ACC112 (cell line): Measurements from ENCODE around the gene MKKS.

Experiments
- H2AFZ ChIP-seq: fragments of 200-600 bp; sonication (generic); one replicate; pipeline ENCODE4 v1.6.0; 2017; ENCODE audit warnings: antibody characterized with exemption, low read length; ENCODE audit not compliant: unreplicated experiment
- H3K27ac ChIP-seq: fragments of 200-600 bp; sonication (generic); 2 replicates; pipeline ENCODE4 v1.5.1; 2014; ENCODE audit warnings: low read depth, mild to moderate bottlenecking, antibody characterized with exemption, low read length, moderate library complexity
- H3K27me3 ChIP-seq: fragments of 200-600 bp; sonication (generic); 2 replicates; pipeline ENCODE4 v1.6.1; 2014; ENCODE audit warnings: mild to moderate bottlenecking, antibody characterized with exemption, low read length, moderate library complexity, mixed read lengths; ENCODE audit not compliant: insufficient read depth
- H3K36me3 ChIP-seq: fragments of 200-600 bp; sonication (generic); 2 replicates; pipeline ENCODE4 v1.6.1; 2016; ENCODE audit warnings: mild to moderate bottlenecking, antibody characterized with exemption, low read length, moderate library complexity, mixed read lengths; ENCODE audit not compliant: insufficient read depth
- H3K4me1 ChIP-seq: fragments of 200-600 bp; sonication (generic); one replicate; pipeline ENCODE4 v1.6.1; 2016; ENCODE audit warnings: low read length, mixed read lengths; ENCODE audit not compliant: insufficient read depth, unreplicated experiment, control insufficient read depth
- H3K4me3 ChIP-seq: fragments of 200-600 bp; sonication (generic); 2 replicates; pipeline ENCODE4 v1.5.1; 2014; ENCODE audit warnings: mild to moderate bottlenecking, low read depth, low read length
- H3K79me2 ChIP-seq: fragments of 200-600 bp; sonication (generic); one replicate; pipeline ENCODE4 v1.6.0; 2016; ENCODE audit warnings: low read length; ENCODE audit not compliant: control insufficient read depth, unreplicated experiment, insufficient read depth

The MKKS gene

DNA sequence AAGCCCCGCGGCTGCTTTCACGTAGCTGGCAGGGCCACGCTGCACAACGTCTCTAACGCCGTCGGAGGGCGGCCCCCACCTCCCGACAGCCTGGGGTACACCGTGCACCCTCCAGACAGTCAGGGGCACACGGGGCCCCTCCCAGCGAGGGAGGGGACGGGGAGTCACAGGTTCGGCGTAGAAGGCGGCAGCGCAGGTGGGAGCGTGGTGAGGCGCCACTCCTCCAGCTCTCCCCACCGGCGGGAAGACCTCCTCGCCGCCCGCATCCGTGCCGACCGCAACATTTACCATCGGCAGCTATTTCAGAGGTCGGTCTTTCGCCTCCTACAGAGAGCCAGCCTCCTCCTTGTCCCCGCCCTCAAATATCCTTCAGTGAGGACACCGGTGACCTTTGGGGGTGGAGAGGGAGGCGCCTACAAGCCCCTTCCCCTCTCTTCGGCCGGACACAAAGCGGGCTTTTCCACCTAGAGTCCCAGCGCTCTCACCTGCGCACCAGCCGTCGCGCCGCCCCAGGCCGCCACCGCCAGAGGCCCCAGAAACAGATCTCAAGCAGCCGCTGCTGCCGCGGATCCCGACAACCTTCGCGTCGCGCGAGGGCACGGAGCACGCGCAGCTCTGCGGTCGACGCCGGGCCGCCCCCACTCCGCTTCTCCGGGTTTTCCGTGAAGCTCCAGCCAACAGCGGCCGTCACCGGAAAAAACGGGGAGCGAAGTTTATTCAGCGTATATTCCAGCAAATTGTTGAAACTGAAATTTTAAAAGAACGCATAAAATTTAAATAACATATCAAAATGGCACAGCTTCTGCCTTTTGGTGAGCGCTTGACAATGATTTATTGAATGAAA is at the start of gene MKKS:
Gene MKKS, minus strand, starts transcription at position 600 of the 844 bp plus-strand sequence. CDS start 20,708 bp downstream, outside the sequence.
- Histone ChIP-seq H3K4me1 (peaks cover 24% of the 10 kb centered on the region), H3K27ac (peak within 1 kb of the TSS; percentile 87), H3K27me3 (no peaks in the 10 kb centered on the region), H2AFZ (peak within 1 kb of the TSS; percentile 90), H3K79me2 (peaks cover 62% of the 10 kb centered on the region), H3K4me3 (peak within 1 kb of the TSS; percentile 86), H3K36me3 (no peaks in the 10 kb centered on the region)

GRCh38 chr20:10483691-10484090 is 49.7 kb upstream of the MKKS start:
- no peak overlapping the region for H3K27ac ChIP-seq
- no peaks in the 10 kb centered on the region for H3K27me3 ChIP-seq
- peaks cover 2% of the 10 kb centered on the region for H3K79me2 ChIP-seq
- H3K4me3 ChIP-seq, result no peak overlapping the region
- H3K36me3 ChIP-seq, result no peaks in the 10 kb centered on the region
- no peak overlapping the region for H2AFZ ChIP-seq
- peaks cover 9% of the 10 kb centered on the region for H3K4me1 ChIP-seq

- Histone ChIP-seq H2AFZ (no peak overlapping the region), H3K27me3 (no peaks in the 10 kb centered on the region), H3K79me2 (peaks cover 5% of the 10 kb centered on the region), H3K4me1 (peaks cover 1% of the 10 kb centered on the region), H3K36me3 (no peaks in the 10 kb centered on the region), H3K27ac (no peak overlapping the region), H3K4me3 (no peak overlapping the region)
These were observed 47.7 kb upstream of the MKKS start for GRCh38 chr20:10481676-10482075.

GRCh38 chr20:10478930-10479329 is 44.9 kb upstream of the MKKS start:
- Histone ChIP-seq H3K36me3 (no peaks in the 10 kb centered on the region), H2AFZ (no peak overlapping the region), H3K27ac (no peak overlapping the region), H3K4me3 (no peak overlapping the region), H3K27me3 (no peaks in the 10 kb centered on the region), H3K79me2 (peaks cover 17% of the 10 kb centered on the region), H3K4me1 (peaks cover 26% of the 10 kb centered on the region)

- no peak overlapping the region for H3K27ac ChIP-seq
- H2AFZ ChIP-seq, result no peak overlapping the region
- H3K27me3 ChIP-seq, result no peaks in the 10 kb centered on the region
These were observed 44.2 kb upstream of the MKKS start for GRCh38 chr20:10478205-10478604.

DNA sequence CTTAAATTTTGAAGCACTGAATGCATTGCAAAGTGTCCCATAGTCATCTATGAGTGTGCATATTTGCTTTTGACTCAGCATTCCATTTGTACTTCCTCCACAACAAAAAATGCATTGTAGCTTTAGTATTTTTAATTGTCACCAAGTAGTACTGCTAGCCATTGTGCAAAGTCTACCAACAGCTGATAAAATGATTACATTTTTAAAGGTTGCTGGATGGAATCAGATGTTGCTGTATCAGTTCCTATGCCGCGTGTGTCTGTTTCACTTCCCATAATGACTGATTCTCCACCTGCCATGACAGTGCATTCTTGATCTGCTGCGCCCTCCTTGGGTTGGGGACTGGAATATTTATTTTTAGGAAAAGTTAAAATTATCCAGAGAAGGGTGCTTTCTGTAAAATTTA is 42.3 kb upstream of the MKKS start:
- Histone ChIP-seq H3K4me3 (no peak overlapping the region), H3K36me3 (no peaks in the 10 kb centered on the region), H3K27ac (no peak overlapping the region), H2AFZ (no peak overlapping the region), H3K27me3 (no peaks in the 10 kb centered on the region), H3K79me2 (peaks cover 18% of the 10 kb centered on the region), H3K4me1 (peaks cover 26% of the 10 kb centered on the region)

More at GRCh38 chr20:10478205-10478604, 44.2 kb upstream of the MKKS start:
- peaks cover 17% of the 10 kb centered on the region for H3K79me2 ChIP-seq
- peaks cover 26% of the 10 kb centered on the region for H3K4me1 ChIP-seq
- H3K36me3 ChIP-seq, result no peaks in the 10 kb centered on the region
- no peak overlapping the region for H3K4me3 ChIP-seq

DNA sequence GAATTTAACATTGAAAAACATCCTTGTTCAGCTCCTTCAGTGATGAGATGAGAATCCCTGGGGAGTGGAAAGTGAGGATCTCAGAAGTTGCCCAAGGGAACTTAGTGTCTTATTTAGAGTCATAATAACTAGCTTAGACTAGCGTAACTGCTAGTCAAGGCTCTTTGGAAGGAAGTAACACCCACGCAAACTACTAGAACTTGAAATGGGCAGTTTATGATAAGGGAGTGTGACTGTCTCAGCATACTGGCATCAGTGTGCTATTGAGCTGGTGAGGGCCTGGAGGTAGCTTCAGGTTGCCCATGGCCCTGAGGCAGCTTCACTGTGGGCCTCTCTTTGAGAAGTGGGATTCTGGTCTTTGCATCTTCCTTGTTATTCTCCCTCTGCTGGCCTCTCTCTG is 41.2 kb upstream of the MKKS start:
- no peaks in the 10 kb centered on the region for H3K27me3 ChIP-seq
- H3K27ac ChIP-seq, result no peak overlapping the region
- peaks cover 18% of the 10 kb centered on the region for H3K79me2 ChIP-seq
- peaks cover 37% of the 10 kb centered on the region for H3K4me1 ChIP-seq
- H3K4me3 ChIP-seq, result no peak overlapping the region
- no peaks in the 10 kb centered on the region for H3K36me3 ChIP-seq
- H2AFZ ChIP-seq, result no peak overlapping the region

DNA sequence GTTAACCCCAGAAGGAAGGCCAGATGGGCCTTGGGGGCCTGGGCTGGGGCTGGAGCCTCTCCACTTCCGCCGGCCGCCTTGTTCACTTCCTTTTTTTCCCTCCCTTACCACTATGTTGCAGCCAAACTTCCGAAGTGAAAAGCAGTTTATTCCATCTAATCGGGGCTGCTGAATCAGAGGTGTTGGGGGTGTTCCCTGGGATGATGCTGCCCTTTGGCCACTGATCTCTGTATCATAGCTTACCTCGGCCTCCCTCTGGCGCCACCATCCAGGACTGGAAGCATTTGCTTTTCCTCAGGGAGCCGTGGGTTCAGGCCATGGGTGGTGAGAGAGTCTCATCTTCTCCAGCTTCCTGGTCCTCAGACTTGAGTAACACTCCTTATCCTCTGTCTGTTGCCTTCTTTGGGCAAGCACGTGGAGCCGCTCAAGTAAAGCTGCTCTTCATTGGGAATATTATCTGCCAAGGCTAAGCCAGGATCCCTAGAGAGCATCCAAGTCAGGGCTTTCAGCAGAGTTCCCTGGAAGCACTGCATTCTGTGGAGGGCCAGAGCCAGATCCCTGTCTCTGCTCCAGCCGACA is 40.7 kb upstream of the MKKS start:
- H3K79me2 ChIP-seq, result peaks cover 18% of the 10 kb centered on the region

DNA sequence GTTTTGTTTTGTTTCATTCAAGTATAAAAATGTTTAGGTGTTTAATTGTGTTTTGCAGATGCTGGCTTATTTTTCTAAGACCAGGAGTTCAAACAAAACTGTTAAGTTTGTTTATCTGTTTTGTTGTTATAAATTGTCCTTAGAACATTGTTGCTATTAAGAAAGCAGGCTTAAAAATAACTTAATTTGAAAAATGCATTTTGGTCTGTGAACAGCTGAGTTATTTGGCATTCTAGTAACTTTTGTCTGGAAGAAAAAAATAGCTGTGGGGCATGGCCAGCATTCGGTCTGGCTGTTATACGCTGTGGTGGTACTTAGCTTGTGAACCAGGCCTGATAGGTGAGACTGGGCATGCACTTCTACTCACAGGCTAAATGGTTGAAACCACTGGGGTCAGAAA is 38.8 kb upstream of the MKKS start:
- H3K27ac ChIP-seq, result no peak overlapping the region
- H3K4me3 ChIP-seq, result no peak overlapping the region
- no peak overlapping the region for H2AFZ ChIP-seq
- H3K79me2 ChIP-seq, result peaks cover 18% of the 10 kb centered on the region
- H3K4me1 ChIP-seq, result peaks cover 51% of the 10 kb centered on the region
- no peaks in the 10 kb centered on the region for H3K27me3 ChIP-seq
- no peaks in the 10 kb centered on the region for H3K36me3 ChIP-seq

More for the DNA sequence above, 40.7 kb upstream of the MKKS start:
- no peaks in the 10 kb centered on the region for H3K27me3 ChIP-seq
- H3K36me3 ChIP-seq, result no peaks in the 10 kb centered on the region
- no peak overlapping the region for H2AFZ ChIP-seq
- H3K4me1 ChIP-seq, result peaks cover 42% of the 10 kb centered on the region
- H3K4me3 ChIP-seq, result no peak overlapping the region
- H3K27ac ChIP-seq, result no peak overlapping the region

- no peaks in the 10 kb centered on the region for H3K36me3 ChIP-seq
- peaks cover 43% of the 10 kb centered on the region for H3K4me1 ChIP-seq
These were observed 36.3 kb upstream of the MKKS start for GRCh38 chr20:10470276-10470675.

GRCh38 chr20:10469599-10469998 is 35.6 kb upstream of the MKKS start:
- Histone ChIP-seq H2AFZ (peak overlapping the region; percentile 27), H3K4me3 (no peak overlapping the region), H3K36me3 (no peaks in the 10 kb centered on the region), H3K27me3 (no peaks in the 10 kb centered on the region), H3K4me1 (peaks cover 37% of the 10 kb centered on the region), H3K79me2 (peaks cover 4% of the 10 kb centered on the region), H3K27ac (peak overlapping the region; percentile 44; the same call in 1 of the 2 replicates)

More at GRCh38 chr20:10470276-10470675, 36.3 kb upstream of the MKKS start:
- Histone ChIP-seq H2AFZ (no peak overlapping the region), H3K27ac (peak overlapping the region; percentile 44; the same call in 1 of the 2 replicates), H3K4me3 (peak overlapping the region; percentile 12; the same call in 1 of the 2 replicates), H3K27me3 (no peaks in the 10 kb centered on the region), H3K79me2 (peaks cover 11% of the 10 kb centered on the region)
